GM12878 (cell line): Measurements from ENCODE around the gene SLFN11.

Source experiments
- POLR2AphosphoS5 ChIP-seq: IDR thresholded peaks from 2 replicates; pipeline ENCODE4 v1.6.1; 2011; ENCODE audit warnings: mild to moderate bottlenecking, low read length, inconsistent platforms
- TF ChIP-seq, protein P1 (sequence below): IDR thresholded peaks from 2 replicates; pipeline ENCODE4 v1.6.1; 2012; ENCODE audit warnings: mild to moderate bottlenecking, low read depth, low read length
- TF ChIP-seq, protein P2 (sequence below), 3 experiments: IDR thresholded peaks in 2 of 3; conservative IDR thresholded peaks in 1 of 3; 2 replicates each; pipeline ENCODE4 v1.5.1; 2011; ENCODE audit warnings: low read depth in 3 of 3, low read length in 3 of 3, mild to moderate bottlenecking in 3 of 3, control low read depth in 2 of 3, moderate library complexity in 2 of 3, inconsistent platforms in 1 of 3, mixed read lengths in 1 of 3; ENCODE audit not compliant: control insufficient read depth in 2 of 3, insufficient read depth in 1 of 3; ENCODE audit errors: extremely low read depth in 1 of 3

- TF ChIP-seq, protein P1, sequence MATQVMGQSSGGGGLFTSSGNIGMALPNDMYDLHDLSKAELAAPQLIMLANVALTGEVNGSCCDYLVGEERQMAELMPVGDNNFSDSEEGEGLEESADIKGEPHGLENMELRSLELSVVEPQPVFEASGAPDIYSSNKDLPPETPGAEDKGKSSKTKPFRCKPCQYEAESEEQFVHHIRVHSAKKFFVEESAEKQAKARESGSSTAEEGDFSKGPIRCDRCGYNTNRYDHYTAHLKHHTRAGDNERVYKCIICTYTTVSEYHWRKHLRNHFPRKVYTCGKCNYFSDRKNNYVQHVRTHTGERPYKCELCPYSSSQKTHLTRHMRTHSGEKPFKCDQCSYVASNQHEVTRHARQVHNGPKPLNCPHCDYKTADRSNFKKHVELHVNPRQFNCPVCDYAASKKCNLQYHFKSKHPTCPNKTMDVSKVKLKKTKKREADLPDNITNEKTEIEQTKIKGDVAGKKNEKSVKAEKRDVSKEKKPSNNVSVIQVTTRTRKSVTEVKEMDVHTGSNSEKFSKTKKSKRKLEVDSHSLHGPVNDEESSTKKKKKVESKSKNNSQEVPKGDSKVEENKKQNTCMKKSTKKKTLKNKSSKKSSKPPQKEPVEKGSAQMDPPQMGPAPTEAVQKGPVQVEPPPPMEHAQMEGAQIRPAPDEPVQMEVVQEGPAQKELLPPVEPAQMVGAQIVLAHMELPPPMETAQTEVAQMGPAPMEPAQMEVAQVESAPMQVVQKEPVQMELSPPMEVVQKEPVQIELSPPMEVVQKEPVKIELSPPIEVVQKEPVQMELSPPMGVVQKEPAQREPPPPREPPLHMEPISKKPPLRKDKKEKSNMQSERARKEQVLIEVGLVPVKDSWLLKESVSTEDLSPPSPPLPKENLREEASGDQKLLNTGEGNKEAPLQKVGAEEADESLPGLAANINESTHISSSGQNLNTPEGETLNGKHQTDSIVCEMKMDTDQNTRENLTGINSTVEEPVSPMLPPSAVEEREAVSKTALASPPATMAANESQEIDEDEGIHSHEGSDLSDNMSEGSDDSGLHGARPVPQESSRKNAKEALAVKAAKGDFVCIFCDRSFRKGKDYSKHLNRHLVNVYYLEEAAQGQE: no peak
- no peak for TF ChIP-seq POLR2AphosphoS5
- TF ChIP-seq, protein P2, sequence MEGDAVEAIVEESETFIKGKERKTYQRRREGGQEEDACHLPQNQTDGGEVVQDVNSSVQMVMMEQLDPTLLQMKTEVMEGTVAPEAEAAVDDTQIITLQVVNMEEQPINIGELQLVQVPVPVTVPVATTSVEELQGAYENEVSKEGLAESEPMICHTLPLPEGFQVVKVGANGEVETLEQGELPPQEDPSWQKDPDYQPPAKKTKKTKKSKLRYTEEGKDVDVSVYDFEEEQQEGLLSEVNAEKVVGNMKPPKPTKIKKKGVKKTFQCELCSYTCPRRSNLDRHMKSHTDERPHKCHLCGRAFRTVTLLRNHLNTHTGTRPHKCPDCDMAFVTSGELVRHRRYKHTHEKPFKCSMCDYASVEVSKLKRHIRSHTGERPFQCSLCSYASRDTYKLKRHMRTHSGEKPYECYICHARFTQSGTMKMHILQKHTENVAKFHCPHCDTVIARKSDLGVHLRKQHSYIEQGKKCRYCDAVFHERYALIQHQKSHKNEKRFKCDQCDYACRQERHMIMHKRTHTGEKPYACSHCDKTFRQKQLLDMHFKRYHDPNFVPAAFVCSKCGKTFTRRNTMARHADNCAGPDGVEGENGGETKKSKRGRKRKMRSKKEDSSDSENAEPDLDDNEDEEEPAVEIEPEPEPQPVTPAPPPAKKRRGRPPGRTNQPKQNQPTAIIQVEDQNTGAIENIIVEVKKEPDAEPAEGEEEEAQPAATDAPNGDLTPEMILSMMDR (IDR thresholded peaks at IDR 0.05 in 2 of 3, conservative IDR thresholded peaks at IDR 0.05 in 1 of 3; ENCODE audit: control insufficient read depth in 2 of 3, extremely low read depth in 1 of 3, insufficient read depth in 1 of 3, low read depth in 3 of 3, low read length in 3 of 3): no peak
These were observed 27.9 kb downstream of the SLFN11 start for GRCh38 chr17:35345445-35345925.
